H1 (cell line): Measurements from ENCODE around the gene CFAP141. TPM values are rescaled to one million over a fixed set of nuclear protein-coding genes. Genes with fewer than 3 reads are reported as not detected.
A peak's percentile ranks its signal among the peaks of the same experiment; 100 is the strongest.

ENCODE experiments used
- CTCF ChIA-PET: fragments of 300-600 bp; sonication (Branson Sonifier 250); formaldehyde crosslinking; loops from one replicate; lab custom pipeline; 2021; ENCODE audit not compliant: partially characterized antibody; lab: Charles Lee
- POLR2A ChIA-PET: fragments of 300-600 bp; sonication (Branson Sonifier 250); formaldehyde crosslinking; loops from one replicate; lab custom pipeline; 2021; ENCODE audit warnings: inconsistent platforms; ENCODE audit not compliant: partially characterized antibody; lab: Charles Lee
- DNase-seq, 2 experiments: peaks; one replicate each; pipeline versions ENCODE4 v3.0.0 to v3.0.0-alpha.2; 2010 to 2022; ENCODE audit warnings: low spot score in 2 of 2, low read depth in 1 of 2, mixed read lengths in 1 of 2
- FAIRE-seq: peaks from 2 replicates; lab custom pipeline; 2011; peaks lifted over from hg19 to GRCh38; lab: Jason Lieb, UNC
- H2AFZ ChIP-seq: 2 replicates; pipeline ENCODE4 v1.8.1; 2012; ENCODE audit warnings: low read length, inconsistent platforms
- H2AK5ac ChIP-seq: 2 replicates; pipeline ENCODE4 v1.6.1; 2013; ENCODE audit warnings: low read depth, low read length
- H2BK120ac ChIP-seq: replicated peaks from 2 replicates; pipeline ENCODE3; 2013; ENCODE audit warnings: low read depth, low read length, inconsistent platforms
- H2BK12ac ChIP-seq: 2 replicates; pipeline ENCODE4 v1.6.1; 2013; ENCODE audit warnings: low read depth, low read length
- H2BK15ac ChIP-seq: 2 replicates; pipeline ENCODE4 v1.6.1; 2013; ENCODE audit warnings: low read length
- H2BK20ac ChIP-seq: 2 replicates; pipeline ENCODE4 v1.6.1; 2013; ENCODE audit warnings: low read length
- H2BK5ac ChIP-seq: 2 replicates; pipeline ENCODE4 v1.6.1; 2013; ENCODE audit warnings: low read depth, low read length
- H3K14ac ChIP-seq: 2 replicates; pipeline ENCODE4 v1.6.1; 2013; ENCODE audit warnings: inconsistent platforms; ENCODE audit not compliant: insufficient read length
- H3K18ac ChIP-seq: 2 replicates; pipeline ENCODE4 v1.6.1; 2013; ENCODE audit warnings: low read length; ENCODE audit errors: extremely low read depth
- H3K23ac ChIP-seq: 2 replicates; pipeline ENCODE4 v1.6.1; 2013; ENCODE audit warnings: inconsistent platforms; ENCODE audit not compliant: insufficient read length
- H3K23me2 ChIP-seq: 2 replicates; pipeline ENCODE4 v1.6.1; 2013; ENCODE audit warnings: low read depth, low read length
- H3K27ac ChIP-seq: 2 replicates; pipeline ENCODE4 v1.6.1; 2011; ENCODE audit warnings: low read depth, low read length, inconsistent platforms
- H3K27me3 ChIP-seq, 4 experiments: replicated peaks in 1 of 4; 1 replicate in 1 of 4; 2 replicates in 3 of 4; pipeline versions ENCODE4 v1.6.1 to v1.8.1; 2011 to 2013; ENCODE audit warnings: low read length in 3 of 4, mild to moderate bottlenecking in 3 of 4, inconsistent platforms in 2 of 4, mixed read lengths in 2 of 4, moderate library complexity in 1 of 4; ENCODE audit not compliant: control insufficient read depth in 3 of 4, insufficient read depth in 3 of 4; ENCODE audit errors: extremely low read depth in 1 of 4
- H3K36me3 ChIP-seq, 4 experiments: 2 replicates each; pipeline versions ENCODE4 v1.6.1 to v1.8.1; 2011 to 2013; ENCODE audit warnings: mild to moderate bottlenecking in 4 of 4, low read length in 3 of 4, moderate library complexity in 2 of 4, control low read depth in 1 of 4, inconsistent platforms in 1 of 4; ENCODE audit not compliant: insufficient read depth in 4 of 4, control insufficient read depth in 2 of 4
- H3K4ac ChIP-seq: replicated peaks from 2 replicates; pipeline ENCODE3; 2013; ENCODE audit warnings: low read length, low read depth, mixed read lengths, inconsistent platforms; ENCODE audit not compliant: insufficient read length
- H3K4me1 ChIP-seq, 4 experiments: replicated peaks in 1 of 4; 1 replicate in 1 of 4; 2 replicates in 3 of 4; pipeline versions ENCODE4 v1.6.1 to v1.8.1; 2011 to 2013; ENCODE audit warnings: low read length in 3 of 4, inconsistent platforms in 2 of 4, mixed read lengths in 1 of 4; ENCODE audit not compliant: insufficient read depth in 4 of 4, control insufficient read depth in 3 of 4
- H3K4me2 ChIP-seq, 2 experiments: 2 replicates each; pipeline versions ENCODE4 v1.6.1 to v1.8.1; 2011 to 2013; ENCODE audit warnings: low read depth in 2 of 2, low read length in 2 of 2, control low read depth in 1 of 2, inconsistent platforms in 1 of 2, mild to moderate bottlenecking in 1 of 2; ENCODE audit not compliant: insufficient read depth in 1 of 2
- H3K4me3 ChIP-seq, 4 experiments: fragments of 200-600, 300-600 bp in 1 of 4; sonication (generic), shearing (Covaris generic), sonication (Bioruptor Twin) in 1 of 4; 2 replicates each; pipeline versions ENCODE4 v1.5.1 to v1.8.1; 2011 to 2016; ENCODE audit warnings: low read length in 4 of 4, low read depth in 3 of 4, control low read depth in 2 of 4, inconsistent platforms in 2 of 4, mild to moderate bottlenecking in 2 of 4, mixed read lengths in 1 of 4, moderate library complexity in 1 of 4; ENCODE audit not compliant: insufficient read depth in 2 of 4; ENCODE audit errors: extremely low read depth in 1 of 4
- H3K56ac ChIP-seq: replicated peaks from 2 replicates; pipeline ENCODE3; 2013; ENCODE audit warnings: low read depth, mild to moderate bottlenecking, mixed read lengths, low read length, inconsistent platforms; ENCODE audit not compliant: insufficient read length
- H3K79me1 ChIP-seq: 2 replicates; pipeline ENCODE4 v1.6.1; 2013; ENCODE audit warnings: low read depth, low read length, control low read depth
- H3K79me2 ChIP-seq, 2 experiments: 2 replicates each; pipeline versions ENCODE4 v1.6.1 to v1.8.1; 2012 to 2013; ENCODE audit warnings: low read length in 2 of 2, mild to moderate bottlenecking in 2 of 2, inconsistent platforms in 1 of 2; ENCODE audit not compliant: insufficient read depth in 2 of 2, control insufficient read depth in 1 of 2
- H3K9ac ChIP-seq, 4 experiments: replicated peaks in 1 of 4; 1 replicate in 1 of 4; 2 replicates in 3 of 4; pipeline versions ENCODE4 v1.6.1 to v1.8.1; 2011 to 2013; ENCODE audit warnings: low read depth in 3 of 4, low read length in 3 of 4, control low read depth in 2 of 4, mild to moderate bottlenecking in 2 of 4, moderate library complexity in 2 of 4, inconsistent platforms in 1 of 4; ENCODE audit errors: extremely low read depth in 1 of 4
- H3K9me3 ChIP-seq, 2 experiments: 2 replicates each; pipeline versions ENCODE4 v1.6.1 to v1.8.1; 2012 to 2013; ENCODE audit warnings: mild to moderate bottlenecking in 2 of 2, moderate library complexity in 2 of 2, control low read depth in 1 of 2, inconsistent platforms in 1 of 2, low read depth in 1 of 2, low read length in 1 of 2, mixed read lengths in 1 of 2; ENCODE audit not compliant: insufficient read depth in 2 of 2
- H4K20me1 ChIP-seq, 2 experiments: replicated peaks in 1 of 2; 2 replicates each; pipeline versions ENCODE3 to v1.8.1; 2011 to 2013; ENCODE audit warnings: inconsistent platforms in 2 of 2, low read length in 2 of 2, mild to moderate bottlenecking in 1 of 2; ENCODE audit not compliant: insufficient read depth in 2 of 2, control insufficient read depth in 1 of 2
- H4K5ac ChIP-seq: 2 replicates; pipeline ENCODE4 v1.6.1; 2013; ENCODE audit warnings: low read length, low read depth, mixed read lengths, inconsistent platforms; ENCODE audit not compliant: insufficient read length
- H4K8ac ChIP-seq: 2 replicates; pipeline ENCODE4 v1.8.0; 2013; ENCODE audit warnings: mild to moderate bottlenecking, moderate library complexity, low read length, inconsistent platforms; ENCODE audit not compliant: insufficient read depth; ENCODE audit errors: extremely low read depth
- H4K91ac ChIP-seq: replicated peaks from 2 replicates; pipeline ENCODE3; 2013; ENCODE audit warnings: low read length, mixed read lengths, inconsistent platforms; ENCODE audit not compliant: insufficient read length
- ASH2L ChIP-seq: fragments of 200-600, 300-600 bp; sonication (generic); IDR thresholded peaks from one replicate; pipeline ENCODE4 v1.7.1; 2017; ENCODE audit warnings: low read length
- CBX8 ChIP-seq: fragments of 300-800, 300-1000 bp; sonication (generic); IDR thresholded peaks from 2 replicates; pipeline ENCODE4 v1.7.1; 2016; ENCODE audit warnings: low read depth, low read length, borderline replicate concordance
- CEBPB ChIP-seq: IDR thresholded peaks from 2 replicates; pipeline ENCODE4 v1.6.1; 2012; ENCODE audit warnings: low read depth, low read length
- CHD2 ChIP-seq: IDR thresholded peaks from 2 replicates; pipeline ENCODE4 v1.6.1; 2012; ENCODE audit warnings: low read length, improper control_type of control experiment
- CREB1 ChIP-seq: IDR thresholded peaks from 2 replicates; pipeline ENCODE4 v1.6.1; 2012; ENCODE audit warnings: inconsistent platforms
- JUND ChIP-seq: IDR thresholded peaks from 2 replicates; pipeline ENCODE4 v1.6.1; 2011; ENCODE audit warnings: mild to moderate bottlenecking, improper control_type of control experiment, low read length
- KDM5A ChIP-seq: fragments of 200-600 bp; IDR thresholded peaks from 2 replicates; pipeline ENCODE4 v1.7.1; 2012; ENCODE audit warnings: mild to moderate bottlenecking, low read length, inconsistent platforms, mixed read lengths
- NRF1 ChIP-seq: IDR thresholded peaks from 2 replicates; pipeline ENCODE4 v1.6.1; 2011; ENCODE audit warnings: mild to moderate bottlenecking, low read depth, low read length, improper control_type of control experiment
- PHF8 ChIP-seq: fragments of 200-600 bp; sonication (generic); conservative IDR thresholded peaks from 2 replicates; pipeline ENCODE4 v1.7.1; 2012; ENCODE audit warnings: low read depth, mild to moderate bottlenecking, inconsistent platforms, low read length, moderate library complexity
- POLR2A ChIP-seq, 2 experiments: IDR thresholded peaks; 1 replicate in 1 of 2; 2 replicates in 1 of 2; pipeline ENCODE4 v1.6.1; 2011; ENCODE audit warnings: low read depth in 2 of 2, low read length in 2 of 2, mild to moderate bottlenecking in 2 of 2; ENCODE audit errors: control extremely low read depth in 1 of 2
- POU5F1 ChIP-seq: IDR thresholded peaks from 2 replicates; pipeline ENCODE4 v1.6.1; 2011; ENCODE audit warnings: low read depth, mild to moderate bottlenecking, low read length, moderate library complexity
- SIN3A ChIP-seq, 2 experiments: IDR thresholded peaks in 1 of 2; conservative IDR thresholded peaks in 1 of 2; 2 replicates each; pipeline ENCODE4 v1.6.1; 2011 to 2012; ENCODE audit warnings: low read length in 2 of 2, improper control_type of control experiment in 1 of 2, low read depth in 1 of 2, mild to moderate bottlenecking in 1 of 2
- SIRT6 ChIP-seq: IDR thresholded peaks from one replicate; pipeline ENCODE4 v1.7.1; 2012; ENCODE audit warnings: low read length, inconsistent platforms
- SUZ12 ChIP-seq: fragments of 200-600 bp; sonication (generic); IDR thresholded peaks from 2 replicates; pipeline ENCODE4 v1.6.1; 2012; ENCODE audit warnings: mild to moderate bottlenecking, inconsistent platforms, low read length, moderate library complexity, mixed read lengths
- YY1 ChIP-seq: IDR thresholded peaks from 2 replicates; pipeline ENCODE4 v1.6.1; 2011; ENCODE audit warnings: low read depth, mild to moderate bottlenecking, low read length
- ZNF274 ChIP-seq: IDR thresholded peaks from 2 replicates; pipeline ENCODE4 v1.7.0; 2012; ENCODE audit warnings: low read length, borderline replicate concordance; ENCODE audit errors: extremely low read depth
- WGBS, 2 experiments: shearing (Covaris generic) in 1 of 2; methylation state at CpG; one replicate each; pipeline versions ENCODE4 v1.1.6 to v1.1.7; 2013 to 2015; ENCODE audit warnings: low lambda C conversion rate in 2 of 2, mixed read lengths in 2 of 2, inconsistent platforms in 1 of 2, low coverage in 1 of 2, missing lambda C conversion rate in 1 of 2; ENCODE audit not compliant: insufficient replicate concordance in 2 of 2, insufficient coverage in 1 of 2, insufficient read length in 1 of 2; ENCODE audit errors: extremely low coverage in 1 of 2, missing lambda C conversion rate in 1 of 2; 5-methylcytosine and 5-hydroxymethylcytosine counted together
- polyA plus RNA-seq, 7 experiments: library from polyadenylated mRNA; depleted of rRNA in 3 of 7; stranded (reverse) in 5 of 7; unstranded in 2 of 7; fragments of >200 nt in 5 of 7; fragments of 200-250 nt in 2 of 7; gene quantifications; 1 replicate in 5 of 7; 2 replicates in 1 of 7; 4 replicates in 1 of 7; pipeline versions ENCODE4 v1.2.1 to v1.2.3, GENCODE V29; 2011 to 2013; ENCODE audit warnings: missing spikeins in 2 of 7, mixed read lengths in 2 of 7
- total RNA-seq: library from RNA; stranded (reverse); fragmentation: NEBNext Ultra II Directional; extraction: Animal tissue kit (Norgen Biotek cat#: 25700); gene quantifications from 2 replicates; pipeline ENCODE4 v1.2.1, GENCODE V29; 2021

The CFAP141 gene
- total and polyA plus RNA-seq, 2 of the 8 experiments (the other 6 are each of a cell fraction or from before 2014, with no cell fraction given): not detected

GRCh38 chr1:154222918-154223317 is 16.8 kb upstream of the CFAP141 start:
- no peak overlapping the region for H3K18ac ChIP-seq
- H4K91ac ChIP-seq: no peak overlapping the region
- H3K23ac ChIP-seq: no peak overlapping the region
- peaks cover 51 to 91% of the 10 kb centered on the region in 2 experiments for H3K79me2 ChIP-seq
- H4K20me1 ChIP-seq: peaks cover 7 to 9% of the 10 kb centered on the region in 2 experiments
- H3K4me1 ChIP-seq: peaks cover 2 to 11% (median 3%) of the 10 kb centered on the region in 4 experiments; a peak in 5 of 7 replicates
- no peak overlapping the region for H2AK5ac ChIP-seq
- H2BK20ac ChIP-seq: no peak overlapping the region
- H3K9ac ChIP-seq: 0 out of 7 replicates have a peak overlapping the region, but pooled peaks of 1 of the 4 experiments have one; percentile 19
- H2BK5ac ChIP-seq: no peak overlapping the region
- peak overlapping the region; percentile 44 to 74 for H3K4me2 ChIP-seq
- CTCF ChIA-PET: interaction anchor here (0.8 to 2.6 kb wide), 7 partner anchors 12 to 112 kb away, joined by 3 to 9 read pairs (median 4); partner anchors contain the start of genes HAX1 and TPM3
- POLR2A ChIA-PET: interaction anchor here (0.8 to 9.0 kb wide), 11 partner anchors 9 to 105 kb away, joined by 3 to 107 read pairs (median 4); no protein-coding TSS in a partner anchor
- H3K56ac ChIP-seq: no peak overlapping the region
- H3K79me1 ChIP-seq: peaks cover 6% of the 10 kb centered on the region
- peaks cover 14 to 41% (median 27%) of the 10 kb centered on the region in 4 experiments for H3K36me3 ChIP-seq
- H3K4me3 ChIP-seq: peak overlapping the region in 2 of 4 experiments; percentile 83; a peak in 3 of 8 replicates
- no peak overlapping the region for H3K14ac ChIP-seq
- no peaks in the 10 kb centered on the region for H3K27me3 ChIP-seq
- no peak overlapping the region for H4K5ac ChIP-seq
- no peak overlapping the region for H2BK12ac ChIP-seq
- DNase-seq: no peak
- H3K4ac ChIP-seq: no peak overlapping the region
- H4K8ac ChIP-seq: no peak overlapping the region
- H3K23me2 ChIP-seq: peaks cover 5% of the 10 kb centered on the region
- 96% methylated on average over 1 of the region's 1 CpG; no CpG with 5 or more reads in 1 of the 2 experiments for WGBS, 2 experiments
- H3K9me3 ChIP-seq: no peaks in the 10 kb centered on the region
- FAIRE-seq: no peak
- H2BK120ac ChIP-seq: no peak overlapping the region
- no peak overlapping the region for H2BK15ac ChIP-seq
- H3K27ac ChIP-seq: no peak overlapping the region
- H2AFZ ChIP-seq: no peak overlapping the region
- TF ChIP-seq CBX8 (no peak), CHD2 (no peak), SUZ12 (no peak), YY1 (no peak), JUND (no peak), SIRT6 (no peak), NRF1 (no peak), SIN3A (conservative IDR thresholded peaks at IDR 0.05 in 1 of 2, IDR thresholded peaks at IDR 0.05 in 1 of 2; ENCODE audit: low read depth in 1 of 2, low read length in 2 of 2) (no peak), POLR2A (IDR thresholded peaks at IDR 0.05; ENCODE audit: control extremely low read depth in 1 of 2, low read depth in 2 of 2, low read length in 2 of 2) (no peak), ASH2L (no peak), CREB1 (no peak), PHF8 (no peak), ZNF274 (no peak), POU5F1 (no peak), CEBPB (no peak), KDM5A (no peak)
